GM19240 (cell line): ENCODE measurements around the gene DEAF1.

ENCODE experiments used
- DNase-seq: peaks from one replicate; pipeline ENCODE4 v3.0.0; 2011; ENCODE audit warnings: low spot score; ENCODE audit not compliant: insufficient read length

DEAF1 gene

GRCh38 chr11:646214-646613 is 48.8 kb downstream of the DEAF1 start:
- no peak for DNase-seq

- no peak for DNase-seq
Observed at GRCh38 chr11:645536-645935, 49.5 kb downstream of the DEAF1 start.

GRCh38 chr11:643849-644738 is 50.9 kb downstream of the DEAF1 start:
- DNase-seq, result no peak

DNA sequence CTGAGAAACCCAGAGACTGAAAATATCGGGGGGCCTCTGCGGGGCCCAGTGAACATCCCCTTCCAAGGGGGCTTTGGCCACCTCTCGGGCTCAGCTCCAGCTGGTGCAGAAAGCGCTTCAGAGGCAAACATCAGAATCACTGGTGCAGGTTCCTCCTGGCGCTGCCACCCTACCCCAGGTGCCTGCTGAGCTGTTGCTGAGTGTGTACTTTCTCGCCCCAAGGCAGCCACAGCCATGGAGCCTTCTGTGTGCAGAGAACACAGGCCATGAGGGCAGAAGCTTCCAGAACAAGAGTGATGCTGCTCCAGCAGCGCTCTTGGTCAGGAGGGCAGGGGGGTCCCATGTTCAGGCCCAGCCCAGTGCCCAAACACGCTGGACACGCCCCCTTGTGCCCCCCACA is 51.7 kb downstream of the DEAF1 start:
- DNase-seq, result no peak

DNA sequence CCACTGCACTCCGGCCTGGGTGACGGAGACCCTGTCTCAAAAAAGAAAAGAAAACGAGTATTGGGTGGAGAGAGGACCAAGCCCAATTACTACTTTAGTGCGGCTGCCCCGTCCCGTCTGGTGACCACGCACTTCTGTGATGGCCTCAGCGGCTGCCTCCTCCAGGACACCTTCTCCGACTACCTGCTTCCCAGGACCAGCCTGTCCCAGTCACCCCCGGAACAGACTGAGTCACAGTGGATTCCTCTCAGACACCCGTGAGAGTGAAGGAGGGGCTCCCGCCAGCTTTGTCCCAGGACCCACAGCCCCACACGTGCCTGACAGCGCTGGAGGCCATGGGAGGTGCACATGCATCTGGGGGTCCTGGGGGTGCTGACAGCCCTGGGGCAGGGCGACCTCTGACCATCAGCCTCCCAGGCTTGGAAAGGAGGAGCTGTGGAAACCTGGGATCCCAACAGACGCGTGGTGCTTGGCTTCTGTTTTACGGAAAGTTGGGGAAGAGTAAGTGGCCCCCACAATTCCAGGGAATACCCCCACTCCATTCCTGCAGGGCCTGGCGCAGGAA is 53.1 kb downstream of the DEAF1 start:
- DNase-seq, result no peak

- no peak for DNase-seq
Observed at GRCh38 chr11:640021-640706, 54.9 kb downstream of the DEAF1 start.

GRCh38 chr11:639332-639955 is 55.6 kb downstream of the DEAF1 start:
- DNase-seq, result no peak

- DNase-seq, result no peak
Observed at GRCh38 chr11:638631-639331, 56.2 kb downstream of the DEAF1 start.

DNA sequence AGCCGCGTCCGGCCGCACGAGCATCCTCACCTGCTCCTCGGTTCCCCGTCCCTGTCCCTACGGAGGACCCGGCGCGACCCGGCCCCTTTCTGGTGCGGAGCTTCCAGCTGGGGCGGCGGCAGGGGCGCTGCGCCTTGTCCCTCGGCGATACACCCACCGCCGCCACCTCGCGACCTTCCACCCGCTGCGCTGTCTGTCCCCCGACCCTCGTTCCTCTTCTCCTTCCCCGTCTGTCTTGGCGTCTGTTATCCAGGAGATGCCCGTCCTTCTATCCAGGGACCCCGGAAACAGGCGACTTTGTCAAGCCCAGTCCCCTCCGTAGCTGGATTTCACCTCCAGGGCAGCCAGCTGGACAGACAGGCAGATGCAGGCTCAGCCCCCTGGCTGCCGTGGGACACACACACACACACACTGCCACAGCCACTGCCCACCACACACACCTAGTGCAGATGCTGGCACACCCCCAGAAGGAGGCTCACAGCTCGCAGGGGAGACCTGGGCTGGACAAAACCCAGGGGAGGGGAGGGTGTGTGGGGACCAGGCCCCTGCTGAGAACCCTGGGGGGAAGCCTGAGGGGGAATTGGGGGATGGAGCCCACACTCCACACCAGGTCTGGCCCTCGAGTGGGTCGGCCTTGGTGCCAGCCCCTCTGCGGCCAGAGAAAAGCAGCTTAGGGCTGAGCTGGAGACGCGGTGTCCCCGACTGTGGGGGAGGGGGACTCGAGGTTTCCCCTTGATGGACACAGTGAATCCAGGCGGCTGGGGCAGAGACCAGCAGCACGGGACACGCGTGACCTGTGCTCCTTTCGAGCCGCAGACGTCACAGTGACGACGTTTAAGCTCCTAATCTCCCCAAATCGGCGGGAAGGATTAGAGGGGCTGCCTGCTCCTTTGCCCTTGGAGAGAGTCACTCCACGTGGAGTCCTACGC is 57.2 kb downstream of the DEAF1 start:
- DNase-seq, result no peak

DNA sequence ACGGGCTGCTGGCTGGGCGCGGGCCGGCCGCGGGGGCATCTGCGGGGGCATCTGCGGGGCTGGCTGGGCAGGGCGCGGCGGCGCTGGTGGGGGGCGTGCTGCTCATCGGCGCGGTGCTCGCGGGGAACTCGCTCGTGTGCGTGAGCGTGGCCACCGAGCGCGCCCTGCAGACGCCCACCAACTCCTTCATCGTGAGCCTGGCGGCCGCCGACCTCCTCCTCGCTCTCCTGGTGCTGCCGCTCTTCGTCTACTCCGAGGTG is 57.8 kb downstream of the DEAF1 start:
- DNase-seq, result no peak

- no peak for DNase-seq
Observed at GRCh38 chr11:636511-637332, 58.3 kb downstream of the DEAF1 start, which contains the start of gene DRD4. Gene DRD4, plus strand, starts transcription at chr11:637269. Its CDS starts 36 bp downstream, at chr11:637305.

DNA sequence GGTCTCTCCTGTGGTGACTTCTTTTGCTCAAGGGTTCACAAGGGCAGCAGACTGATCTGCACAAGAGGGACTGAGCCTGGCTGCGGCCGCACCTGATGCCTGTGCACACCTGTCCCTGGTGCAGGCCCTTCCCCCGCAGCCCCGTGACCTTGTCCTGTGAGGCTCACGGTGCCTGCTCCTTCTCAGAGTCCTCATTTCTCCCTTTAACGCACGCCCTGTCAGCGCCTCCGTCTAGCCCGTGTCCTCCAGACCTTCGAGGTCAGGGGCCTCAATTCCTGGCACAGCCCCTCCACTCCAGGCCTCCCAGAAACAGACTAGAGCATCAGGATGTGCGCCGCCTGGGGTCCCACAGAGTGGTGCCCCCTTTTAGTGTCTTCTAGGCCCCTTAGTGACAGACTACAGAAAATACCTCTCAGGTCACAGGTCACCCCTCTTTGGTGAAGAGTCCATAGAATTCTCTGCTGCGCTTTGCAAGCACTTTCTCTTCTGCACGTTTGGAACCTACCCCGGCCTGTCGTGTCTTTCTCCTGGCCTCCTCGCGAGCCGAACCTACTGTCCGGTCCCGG is 59.0 kb downstream of the DEAF1 start:
- DNase-seq, result no peak

DNA sequence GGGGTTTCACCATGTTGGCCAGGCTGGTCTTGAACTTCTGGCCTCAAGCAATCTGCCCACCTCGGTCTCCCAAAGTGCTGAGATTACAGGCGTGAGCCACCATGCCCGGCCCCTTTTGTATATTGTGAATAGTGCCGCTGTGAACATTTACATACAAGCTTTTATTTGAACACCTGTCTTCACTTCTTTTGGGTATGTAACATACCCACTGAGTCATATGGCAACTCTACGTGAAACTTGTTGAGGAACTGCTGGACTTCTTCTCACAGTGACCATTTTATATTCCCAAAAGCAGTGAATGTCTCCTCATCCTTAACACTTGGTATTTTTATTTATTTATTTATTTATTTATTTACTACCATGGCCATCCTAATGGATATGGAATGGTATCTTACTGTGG is 64.2 kb downstream of the DEAF1 start:
- DNase-seq, result no peak

DNA sequence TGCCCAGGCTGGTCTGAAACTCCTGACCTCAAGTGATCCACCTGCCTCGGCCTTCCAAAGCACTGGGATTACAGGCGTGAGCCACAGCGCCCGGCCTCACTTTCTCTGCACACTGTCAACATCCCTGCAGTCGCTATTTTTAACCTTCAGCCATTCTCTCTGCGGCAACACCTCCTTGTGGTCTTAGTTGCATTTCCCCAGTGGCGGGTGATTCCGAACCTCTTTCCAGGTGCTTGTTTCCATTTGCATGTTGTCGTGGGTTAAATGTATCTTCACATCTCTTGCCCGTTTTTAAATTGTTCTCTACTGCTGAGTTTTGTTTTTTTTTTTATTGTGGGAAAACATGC is 65.8 kb downstream of the DEAF1 start:
- DNase-seq, result no peak

DNA sequence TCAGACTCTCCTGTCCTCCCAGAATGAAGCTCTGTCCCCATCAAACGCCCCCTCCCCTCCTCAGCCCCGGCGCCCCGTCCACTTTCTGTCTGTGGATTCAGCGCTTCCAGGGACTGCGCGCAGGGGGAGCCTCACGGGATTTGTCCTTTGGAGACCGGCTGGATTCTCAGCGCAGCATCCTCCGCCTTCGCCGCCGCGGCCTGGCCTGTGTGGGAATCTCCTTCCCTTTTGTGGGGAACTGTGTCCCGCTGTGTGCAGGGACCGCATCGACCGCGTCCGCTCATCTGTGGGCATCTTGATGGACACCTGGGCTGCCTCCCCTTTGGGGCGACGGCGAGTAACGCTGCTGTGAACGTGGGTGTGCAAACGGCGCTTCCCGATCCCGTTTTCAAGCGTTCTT is 67.0 kb downstream of the DEAF1 start:
- DNase-seq, result no peak

DNA sequence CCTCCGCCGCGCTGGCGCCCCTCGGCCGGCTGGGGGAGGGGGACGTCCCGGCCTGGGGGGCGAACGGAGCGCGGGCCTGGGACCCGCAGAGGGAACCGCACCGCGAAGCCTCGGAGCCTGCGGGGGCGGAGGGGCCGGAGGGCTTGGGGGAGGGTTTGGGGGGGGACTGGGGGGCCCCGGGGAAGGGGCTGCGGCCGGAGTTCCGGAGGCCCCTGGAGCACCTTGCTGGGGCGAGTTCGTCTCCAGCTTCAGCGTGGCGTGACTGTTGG is 67.8 kb downstream of the DEAF1 start:
- DNase-seq, result no peak

DNA sequence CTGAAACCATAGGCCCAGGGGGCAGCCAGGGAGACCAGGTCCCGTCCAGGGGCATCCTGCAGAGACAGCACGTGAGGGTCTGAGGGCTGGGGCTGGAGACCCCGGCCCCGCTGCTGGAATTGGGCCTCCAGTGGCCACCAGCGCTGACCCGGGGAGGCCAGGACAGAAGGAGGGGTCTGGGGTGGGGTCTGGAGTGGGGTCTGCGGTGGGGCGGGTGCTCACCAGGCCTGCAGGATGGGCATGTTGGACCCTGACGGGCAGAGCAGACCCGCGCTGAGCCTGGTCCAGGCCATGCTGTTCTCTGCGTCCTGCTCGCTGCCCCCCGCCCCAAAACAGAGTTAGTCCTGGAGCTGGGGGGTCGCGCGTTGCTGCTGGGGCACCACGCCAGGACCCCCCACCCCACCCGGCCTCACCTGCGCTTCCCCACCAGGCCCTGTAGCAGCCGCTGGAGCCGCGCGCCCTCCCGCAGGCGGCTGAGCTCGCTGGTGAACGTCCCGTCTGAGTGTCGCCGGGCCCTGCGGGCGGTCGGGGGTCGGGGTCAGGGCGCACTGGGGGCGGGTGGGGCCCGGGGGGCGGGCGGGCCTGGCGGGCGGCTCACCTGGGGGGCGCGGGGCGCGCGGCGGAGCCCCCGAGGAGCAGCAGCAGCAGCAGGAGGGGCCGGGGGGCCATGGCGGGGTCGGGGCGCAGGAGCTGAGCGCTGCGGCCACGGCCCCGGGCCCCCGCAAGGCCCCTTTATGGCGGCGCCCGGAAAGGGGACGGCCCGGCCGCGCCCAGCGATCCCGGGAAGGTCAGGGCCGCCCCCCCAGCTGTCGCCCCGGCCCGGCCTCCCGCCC is 68.3 kb downstream of the DEAF1 start, which contains the start of gene SCT:
Gene SCT, minus strand, starts transcription at position 707 of the 833 bp plus-strand sequence. Its CDS starts 38 bp downstream, at position 669.
- no peak for DNase-seq

- no peak for DNase-seq
Observed at GRCh38 chr11:625636-626268, 69.3 kb downstream of the DEAF1 start.
